K562 (cell line): ENCODE data around the gene BRWD1. TPM values are rescaled to one million over a fixed set of nuclear protein-coding genes. Genes with fewer than 3 reads are reported as not detected.

Experiments
- CCAR2 ChIP-seq: fragments of 200-400 bp; formaldehyde crosslinking; IDR thresholded peaks from 2 replicates; pipeline ENCODE4 v1.6.1; 2017; ENCODE audit warnings: mild to moderate bottlenecking, low read depth, low read length
- CREB5 ChIP-seq: fragments of 250-450 bp; sonication (Bioruptor Pico); IDR thresholded peaks from 2 replicates; pipeline ENCODE4 v1.5.0; 2020; ENCODE audit warnings: mild to moderate bottlenecking
- FOXM1 ChIP-seq, 2 experiments: fragments of 450-650 bp in 1 of 2; sonication (generic) in 1 of 2; formaldehyde crosslinking in 1 of 2; IDR thresholded peaks; 2 replicates each; pipeline versions ENCODE4 v1.6.1 to v1.9.0; 2017 to 2022; ENCODE audit warnings: low read depth in 2 of 2, mild to moderate bottlenecking in 2 of 2, missing genetic modification reagents in 1 of 2, moderate library complexity in 1 of 2
- HDAC1 ChIP-seq, 2 experiments: fragments of 450-650 bp; IDR thresholded peaks; 2 replicates each; pipeline ENCODE4 v1.6.1; 2016 to 2017; ENCODE audit warnings: inconsistent platforms in 1 of 2, mild to moderate bottlenecking in 1 of 2, moderate library complexity in 1 of 2
- HDAC8 ChIP-seq: fragments of 450-650 bp; IDR thresholded peaks from 2 replicates; pipeline ENCODE4 v1.6.1; 2016; ENCODE audit warnings: mild to moderate bottlenecking, missing genetic modification characterization, moderate library complexity, missing compliant biosample characterization
- ILK ChIP-seq: fragments of 450-650 bp; IDR thresholded peaks from 2 replicates; pipeline ENCODE4 v1.6.1; 2016; ENCODE audit warnings: missing genetic modification characterization, low read depth, mild to moderate bottlenecking, missing compliant biosample characterization, moderate library complexity, borderline replicate concordance
- MCM2 ChIP-seq: fragments of 450-650 bp; IDR thresholded peaks from 2 replicates; pipeline ENCODE4 v1.6.1; 2017; ENCODE audit warnings: low read depth, mild to moderate bottlenecking
- NR4A1 ChIP-seq, 2 experiments: fragments of 250-450 bp in 1 of 2; fragments of 450-650 bp in 1 of 2; sonication (Bioruptor Pico) in 1 of 2; IDR thresholded peaks; 2 replicates each; pipeline versions ENCODE4 v1.4.0 to v1.6.1; 2016 to 2020; ENCODE audit warnings: mild to moderate bottlenecking in 2 of 2, missing compliant biosample characterization in 1 of 2, missing genetic modification characterization in 1 of 2, moderate library complexity in 1 of 2
- RBM15 ChIP-seq: fragments of 200-400 bp; formaldehyde crosslinking; IDR thresholded peaks from 2 replicates; pipeline ENCODE4 v1.6.1; 2018; ENCODE audit warnings: mild to moderate bottlenecking, low read length, moderate library complexity; ENCODE audit not compliant: insufficient read depth
- SIX5 ChIP-seq, 2 experiments: IDR thresholded peaks; 2 replicates each; pipeline ENCODE4 v1.6.1; 2011; ENCODE audit warnings: low read length in 2 of 2, borderline replicate concordance in 1 of 2, low read depth in 1 of 2, mild to moderate bottlenecking in 1 of 2, moderate library complexity in 1 of 2; ENCODE audit not compliant: insufficient read depth in 1 of 2
- TGIF2 ChIP-seq: sonication (generic); formaldehyde crosslinking; IDR thresholded peaks from 2 replicates; pipeline ENCODE4 v1.8.1; 2022; ENCODE audit warnings: mild to moderate bottlenecking, missing genetic modification reagents, moderate library complexity
- UBTF ChIP-seq, 2 experiments: IDR thresholded peaks; 2 replicates each; pipeline ENCODE4 v1.6.1; 2012; ENCODE audit warnings: improper control_type of control experiment in 2 of 2, low read depth in 2 of 2, low read length in 2 of 2, borderline replicate concordance in 1 of 2
- ZNF124 ChIP-seq: sonication (generic); formaldehyde crosslinking; IDR thresholded peaks from 2 replicates; pipeline ENCODE4 v1.8.1; 2022; ENCODE audit warnings: missing genetic modification reagents
- ZNF766 ChIP-seq: fragments of 200-800 bp; sonication (Bioruptor generic); conservative IDR thresholded peaks from 2 replicates; pipeline ENCODE4 v1.6.1; 2016; ENCODE audit warnings: missing genetic modification characterization, missing compliant biosample characterization
- polyA plus RNA-seq, 8 experiments: library from polyadenylated mRNA; depleted of rRNA in 4 of 8; stranded (reverse) in 5 of 8; unstranded in 3 of 8; fragments of >200 nt; fragmentation: Nextera tagmentation in 2 of 8; fragmentation: Illumina TruSeq in 1 of 8; extraction: Ambion mirVana in 2 of 8; extraction: Trizol in 1 of 8; gene quantifications; 2 replicates each; pipeline versions ENCODE4 v1.2.1 to v1.2.3, GENCODE V29; 2011 to 2014; ENCODE audit warnings: inconsistent platforms in 1 of 8, missing spikeins in 1 of 8
- total RNA-seq, 7 experiments: library from RNA; depleted of rRNA in 6 of 7; stranded (reverse); fragments of >200 nt in 6 of 7; fragmentation: Illumina TruSeq in 2 of 7; extraction: Trizol in 2 of 7; gene quantifications; 2 replicates each; pipeline versions ENCODE4 v1.2.1 to v1.2.3, GENCODE V29; 2011 to 2021; ENCODE audit warnings: low replicate concordance in 1 of 7
- TF ChIP-seq, protein P1 (sequence below): fragments of 250-450 bp; sonication (Bioruptor Pico); IDR thresholded peaks from 2 replicates; pipeline ENCODE4 v1.5.0; 2020; ENCODE audit warnings: mild to moderate bottlenecking, borderline replicate concordance
- TF ChIP-seq, protein P2 (sequence below): fragments of 450-650 bp; formaldehyde crosslinking; conservative IDR thresholded peaks from 2 replicates; pipeline ENCODE4 v1.4.0; 2022; ENCODE audit warnings: mild to moderate bottlenecking, missing genetic modification characterization

Gene BRWD1
- total and polyA plus RNA-seq, 9 of the 15 experiments (the other 6 are each of a cell fraction or from before 2014, with no cell fraction given) = 10.1 to 60.2 (median 34.1) TPM

DNA sequence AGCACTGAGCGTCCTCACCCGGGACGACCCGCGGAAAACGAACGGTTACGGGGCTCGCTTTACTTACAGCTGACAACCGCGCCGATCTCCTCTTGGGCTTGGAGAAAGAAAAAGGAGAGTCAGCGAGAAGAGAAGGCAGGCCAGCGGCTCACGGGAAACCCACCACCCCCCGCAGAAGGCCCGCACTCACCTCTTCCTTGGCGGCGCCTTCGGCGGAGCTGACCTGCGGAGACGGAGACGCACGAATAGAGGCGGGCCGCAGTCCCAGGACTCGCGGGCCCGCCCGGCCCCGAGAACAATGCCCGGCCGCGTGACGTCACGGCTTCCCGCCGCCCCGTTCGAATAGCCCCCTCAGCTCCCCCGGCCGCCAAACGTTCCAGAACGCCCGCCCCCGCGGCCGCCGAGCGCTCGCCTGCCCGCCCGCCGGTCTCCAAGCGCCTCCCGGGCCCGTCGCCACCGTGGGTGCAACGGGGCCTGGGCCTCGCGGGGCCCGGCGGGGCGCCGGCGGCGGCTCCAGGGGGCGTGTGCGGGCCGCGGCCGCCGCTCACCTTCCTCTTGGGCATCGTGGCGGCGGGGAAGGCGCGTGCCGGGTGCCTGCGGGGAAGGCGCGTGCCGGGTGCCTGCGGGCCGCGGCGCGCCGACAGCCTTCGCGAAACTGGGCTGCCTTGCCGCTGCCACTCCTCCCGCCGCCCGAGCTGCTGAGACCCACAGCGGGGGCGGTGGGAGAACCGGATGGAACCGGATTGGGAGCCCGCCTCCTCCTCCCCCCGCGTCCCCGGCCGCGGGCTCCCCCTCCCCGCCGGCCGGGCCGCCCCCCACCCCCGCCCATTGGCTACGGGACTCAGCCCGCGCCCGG, 35.2 kb upstream of the BRWD1 start, which contains the start of gene HMGN1 (continued):
- TF ChIP-seq, protein P1, sequence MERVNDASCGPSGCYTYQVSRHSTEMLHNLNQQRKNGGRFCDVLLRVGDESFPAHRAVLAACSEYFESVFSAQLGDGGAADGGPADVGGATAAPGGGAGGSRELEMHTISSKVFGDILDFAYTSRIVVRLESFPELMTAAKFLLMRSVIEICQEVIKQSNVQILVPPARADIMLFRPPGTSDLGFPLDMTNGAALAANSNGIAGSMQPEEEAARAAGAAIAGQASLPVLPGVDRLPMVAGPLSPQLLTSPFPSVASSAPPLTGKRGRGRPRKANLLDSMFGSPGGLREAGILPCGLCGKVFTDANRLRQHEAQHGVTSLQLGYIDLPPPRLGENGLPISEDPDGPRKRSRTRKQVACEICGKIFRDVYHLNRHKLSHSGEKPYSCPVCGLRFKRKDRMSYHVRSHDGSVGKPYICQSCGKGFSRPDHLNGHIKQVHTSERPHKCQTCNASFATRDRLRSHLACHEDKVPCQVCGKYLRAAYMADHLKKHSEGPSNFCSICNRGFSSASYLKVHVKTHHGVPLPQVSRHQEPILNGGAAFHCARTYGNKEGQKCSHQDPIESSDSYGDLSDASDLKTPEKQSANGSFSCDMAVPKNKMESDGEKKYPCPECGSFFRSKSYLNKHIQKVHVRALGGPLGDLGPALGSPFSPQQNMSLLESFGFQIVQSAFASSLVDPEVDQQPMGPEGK (CRISPR knock-in tag) = no peak
- TF ChIP-seq HDAC1 (IDR thresholded peaks at IDR 0.05) (peak in 1 of 2 experiments; percentile 46; a peak in 1 of 4 replicates), ILK (tag) (no peak), RBM15 (no peak), CREB5 (CRISPR knock-in tag) (no peak), ZNF766 (CRISPR knock-in tag) (peak; percentile 67; the same call in 1 of the 2 replicates), HDAC8 (tag) (no peak), MCM2 (no peak), TGIF2 (no peak), SIX5 (IDR thresholded peaks at IDR 0.05; ENCODE audit: borderline replicate concordance in 1 of 2, insufficient read depth in 1 of 2, low read depth in 1 of 2, low read length in 2 of 2) (no peak), ZNF124 (no peak), UBTF (IDR thresholded peaks at IDR 0.05; ENCODE audit: borderline replicate concordance in 1 of 2, low read depth in 2 of 2, low read length in 2 of 2) (peak in 1 of 2 experiments; percentile 78; a peak in 1 of 4 replicates), NR4A1 (CRISPR knock-in tag; IDR thresholded peaks at IDR 0.05) (no peak), NR4A1 (tag; IDR thresholded peaks at IDR 0.05) (0 out of 2 replicates have a peak, but pooled peaks have one; percentile 30), CCAR2 (no peak), FOXM1 (IDR thresholded peaks at IDR 0.05; ENCODE audit: low read depth) (no peak), FOXM1 (CRISPR knock-in tag; IDR thresholded peaks at IDR 0.05; ENCODE audit: low read depth) (peak; percentile 80; the same call in 1 of the 2 replicates)
- TF ChIP-seq, protein P2, sequence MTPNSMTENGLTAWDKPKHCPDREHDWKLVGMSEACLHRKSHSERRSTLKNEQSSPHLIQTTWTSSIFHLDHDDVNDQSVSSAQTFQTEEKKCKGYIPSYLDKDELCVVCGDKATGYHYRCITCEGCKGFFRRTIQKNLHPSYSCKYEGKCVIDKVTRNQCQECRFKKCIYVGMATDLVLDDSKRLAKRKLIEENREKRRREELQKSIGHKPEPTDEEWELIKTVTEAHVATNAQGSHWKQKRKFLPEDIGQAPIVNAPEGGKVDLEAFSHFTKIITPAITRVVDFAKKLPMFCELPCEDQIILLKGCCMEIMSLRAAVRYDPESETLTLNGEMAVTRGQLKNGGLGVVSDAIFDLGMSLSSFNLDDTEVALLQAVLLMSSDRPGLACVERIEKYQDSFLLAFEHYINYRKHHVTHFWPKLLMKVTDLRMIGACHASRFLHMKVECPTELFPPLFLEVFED (CRISPR knock-in tag) = no peak
